Neural cell (in vitro differentiated cells): ENCODE results near the gene MYEOV.

Source experiments
- CTCF ChIP-seq: fragments of 450-650 bp; IDR thresholded peaks from 2 replicates; pipeline ENCODE4 v1.5.1; 2014; ENCODE audit warnings: antibody characterized with exemption, mild to moderate bottlenecking, moderate library complexity; ENCODE audit not compliant: poor library complexity, severe bottlenecking
- EP300 ChIP-seq: fragments of 450-650 bp; conservative IDR thresholded peaks from 2 replicates; pipeline ENCODE4 v1.6.1; 2014; ENCODE audit warnings: antibody characterized with exemption, mild to moderate bottlenecking, moderate library complexity; ENCODE audit not compliant: poor library complexity, severe bottlenecking
- EZH2 ChIP-seq: fragments of 200-600, 300-800 bp; shearing (Covaris generic), sonication (generic); IDR thresholded peaks from 2 replicates; pipeline ENCODE4 v1.6.1; 2014; ENCODE audit warnings: antibody characterized with exemption, low read length, borderline replicate concordance, mild to moderate bottlenecking; ENCODE audit not compliant: insufficient read depth, poor library complexity, severe bottlenecking
- POLR2AphosphoS5 ChIP-seq: IDR thresholded peaks from 2 replicates; pipeline ENCODE4 v1.6.1; 2012
- RAD21 ChIP-seq: fragments of 450-650 bp; conservative IDR thresholded peaks from 2 replicates; pipeline ENCODE4 v1.6.1; 2014; ENCODE audit warnings: antibody characterized with exemption, mild to moderate bottlenecking, moderate library complexity
- SMC3 ChIP-seq: fragments of 450-650 bp; conservative IDR thresholded peaks from 2 replicates; pipeline ENCODE4 v1.6.1; 2014; ENCODE audit warnings: antibody characterized with exemption, mild to moderate bottlenecking, moderate library complexity; ENCODE audit not compliant: poor library complexity

DNA sequence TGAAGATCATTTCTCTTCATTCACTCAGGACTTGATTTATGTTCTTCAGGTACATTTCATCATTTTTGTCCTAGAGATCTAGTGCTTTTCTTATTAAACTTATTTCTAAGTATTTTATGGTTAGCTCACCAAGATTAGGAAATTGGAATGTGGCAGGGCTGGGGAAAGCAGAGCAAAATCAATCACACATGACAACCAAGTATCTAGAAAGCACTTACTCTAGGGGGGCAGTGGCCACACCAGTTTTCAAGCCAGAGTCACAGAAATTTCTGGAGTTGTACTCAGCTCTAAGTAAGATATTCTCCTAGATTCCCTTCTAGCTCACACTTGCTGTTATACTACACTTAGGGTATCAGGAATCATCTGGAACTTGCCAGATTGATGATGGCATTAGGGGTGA is 33.3 kb upstream of the MYEOV start:
- TF ChIP-seq EP300 (no peak), RAD21 (no peak), CTCF (no peak), SMC3 (no peak), POLR2AphosphoS5 (no peak), EZH2 (no peak)
